Activated naive CD8-positive, alpha-beta T cell (primary cell): ENCODE measurements around the gene IFT81.
"Not testable (repeated sequence)": the region's sequence is repeated elsewhere in the genome, so short reads cannot be mapped to it uniquely, and the experiment has no call there.

Source experiments
- H3K27ac Mint-ChIP-seq: one replicate; pipeline ENCODE4 v1.8.0; 2021; ENCODE audit warnings: mixed read lengths
- H3K27me3 Mint-ChIP-seq: one replicate; pipeline ENCODE4 v1.8.0; 2021; ENCODE audit warnings: mixed read lengths
- H3K36me3 Mint-ChIP-seq: one replicate; pipeline ENCODE4 v1.8.0; 2021; ENCODE audit warnings: mixed read lengths
- H3K4me1 Mint-ChIP-seq: one replicate; pipeline ENCODE4 v1.8.0; 2021; ENCODE audit warnings: low read depth, mixed read lengths
- H3K4me3 Mint-ChIP-seq: one replicate; pipeline ENCODE4 v1.8.0; 2021; ENCODE audit warnings: mild to moderate bottlenecking, mixed read lengths
- H3K9me3 Mint-ChIP-seq: one replicate; pipeline ENCODE4 v1.8.0; 2021; ENCODE audit warnings: low read depth, mixed read lengths

IFT81 gene

GRCh38 chr12:110198386-110198785 lies 74.2 kb downstream of the IFT81 start:
- Mint-ChIP-seq H3K27me3 (no peaks in the 10 kb centered on the region), H3K4me1 (peaks cover 5% of the 10 kb centered on the region), H3K27ac (no peak overlapping the region), H3K4me3 (no peak overlapping the region), H3K36me3 (peaks cover 2% of the 10 kb centered on the region), H3K9me3 (no peaks in the 10 kb centered on the region)

GRCh38 chr12:110199339-110200123 lies 75.4 kb downstream of the IFT81 start:
- Mint-ChIP-seq H3K4me1 (peaks cover 5% of the 10 kb centered on the region), H3K27me3 (no peaks in the 10 kb centered on the region), H3K9me3 (no peaks in the 10 kb centered on the region), H3K36me3 (peaks cover 6% of the 10 kb centered on the region), H3K4me3 (no peak overlapping the region), H3K27ac (no peak overlapping the region)

GRCh38 chr12:110200124-110200417 lies 75.9 kb downstream of the IFT81 start:
- Mint-ChIP-seq H3K27ac (no peak overlapping the region), H3K4me3 (no peak overlapping the region), H3K36me3 (peaks cover 8% of the 10 kb centered on the region), H3K27me3 (no peaks in the 10 kb centered on the region), H3K9me3 (no peaks in the 10 kb centered on the region), H3K4me1 (peaks cover 5% of the 10 kb centered on the region)

GRCh38 chr12:110201995-110202394 lies 77.8 kb downstream of the IFT81 start:
- Mint-ChIP-seq H3K36me3 (peaks cover 8% of the 10 kb centered on the region), H3K27me3 (no peaks in the 10 kb centered on the region), H3K27ac (no peak overlapping the region), H3K4me1 (peaks cover 5% of the 10 kb centered on the region), H3K4me3 (no peak overlapping the region), H3K9me3 (no peaks in the 10 kb centered on the region)

- Mint-ChIP-seq H3K36me3 (peaks cover 8% of the 10 kb centered on the region), H3K27ac (no peak overlapping the region), H3K9me3 (no peaks in the 10 kb centered on the region), H3K4me3 (no peak overlapping the region), H3K4me1 (peaks cover 5% of the 10 kb centered on the region), H3K27me3 (no peaks in the 10 kb centered on the region)
Observed at GRCh38 chr12:110203546-110203945, 79.4 kb downstream of the IFT81 start.

GRCh38 chr12:110205931-110206330 lies 81.8 kb downstream of the IFT81 start:
- Mint-ChIP-seq H3K4me1 (no peaks in the 10 kb centered on the region), H3K36me3 (peaks cover 10% of the 10 kb centered on the region), H3K27ac (no peak overlapping the region), H3K27me3 (no peaks in the 10 kb centered on the region), H3K4me3 (no peak overlapping the region), H3K9me3 (no peaks in the 10 kb centered on the region)

- not testable (repeated sequence) for H3K9me3 Mint-ChIP-seq, H3K27ac Mint-ChIP-seq, H3K4me1 Mint-ChIP-seq, H3K4me3 Mint-ChIP-seq, H3K36me3 Mint-ChIP-seq, H3K27me3 Mint-ChIP-seq
Observed at GRCh38 chr12:110211639-110212536, 87.7 kb downstream of the IFT81 start.

- Mint-ChIP-seq H3K36me3 (peaks cover 2% of the 10 kb centered on the region), H3K4me3 (no peak overlapping the region), H3K9me3 (peaks cover 4% of the 10 kb centered on the region), H3K4me1 (no peaks in the 10 kb centered on the region), H3K27me3 (no peaks in the 10 kb centered on the region), H3K27ac (no peak overlapping the region)
Observed at GRCh38 chr12:110217996-110218674, 94.0 kb downstream of the IFT81 start.

GRCh38 chr12:110222027-110222426 lies 97.9 kb downstream of the IFT81 start:
- no peaks in the 10 kb centered on the region for H3K36me3 Mint-ChIP-seq

GRCh38 chr12:110222433-110222832 lies 98.3 kb downstream of the IFT81 start:
- Mint-ChIP-seq H3K27me3 (no peaks in the 10 kb centered on the region), H3K4me1 (no peaks in the 10 kb centered on the region), H3K9me3 (no peaks in the 10 kb centered on the region), H3K27ac (no peak overlapping the region), H3K4me3 (no peak overlapping the region), H3K36me3 (no peaks in the 10 kb centered on the region)

More at GRCh38 chr12:110222027-110222426, 97.9 kb downstream of the IFT81 start:
- Mint-ChIP-seq H3K4me1 (no peaks in the 10 kb centered on the region), H3K9me3 (no peaks in the 10 kb centered on the region), H3K4me3 (no peak overlapping the region), H3K27ac (no peak overlapping the region), H3K27me3 (no peaks in the 10 kb centered on the region)

- H3K36me3 Mint-ChIP-seq = no peaks in the 10 kb centered on the region
- H3K4me1 Mint-ChIP-seq = no peaks in the 10 kb centered on the region
- H3K27me3 Mint-ChIP-seq = no peaks in the 10 kb centered on the region
- H3K27ac Mint-ChIP-seq = no peak overlapping the region
- H3K4me3 Mint-ChIP-seq = no peak overlapping the region
- no peaks in the 10 kb centered on the region for H3K9me3 Mint-ChIP-seq
Observed at GRCh38 chr12:110223777-110224378, 99.7 kb downstream of the IFT81 start.

GRCh38 chr12:110224379-110225304 lies 100.5 kb downstream of the IFT81 start:
- Mint-ChIP-seq H3K27ac (no peak overlapping the region), H3K4me3 (no peak overlapping the region), H3K9me3 (no peaks in the 10 kb centered on the region), H3K36me3 (no peaks in the 10 kb centered on the region), H3K27me3 (no peaks in the 10 kb centered on the region), H3K4me1 (no peaks in the 10 kb centered on the region)

GRCh38 chr12:110227138-110227537 lies 103.0 kb downstream of the IFT81 start:
- H3K27me3 Mint-ChIP-seq = no peaks in the 10 kb centered on the region
- no peak overlapping the region for H3K4me3 Mint-ChIP-seq
- H3K27ac Mint-ChIP-seq = no peak overlapping the region
- H3K4me1 Mint-ChIP-seq = no peaks in the 10 kb centered on the region
- H3K9me3 Mint-ChIP-seq = no peaks in the 10 kb centered on the region
- H3K36me3 Mint-ChIP-seq = no peaks in the 10 kb centered on the region

GRCh38 chr12:110228348-110228747 lies 104.2 kb downstream of the IFT81 start:
- not testable (repeated sequence) for H3K4me3 Mint-ChIP-seq, H3K36me3 Mint-ChIP-seq, H3K27me3 Mint-ChIP-seq, H3K9me3 Mint-ChIP-seq, H3K27ac Mint-ChIP-seq, H3K4me1 Mint-ChIP-seq
